ENCODE data around the gene DUSP9. TPM values are rescaled to one million over a fixed set of nuclear protein-coding genes. Genes with fewer than 3 reads are reported as not detected.
A peak's percentile ranks its signal among the peaks of the same experiment; 100 is the strongest.
"Not testable (repeated sequence)": the region's sequence is repeated elsewhere in the genome, so short reads cannot be mapped to it uniquely, and the experiment has no call there.

The DUSP9 gene
- total RNA-seq, 1 experiment from 2014 or later = 10.7 TPM

- Histone ChIP-seq H3K79me2 (ENCODE audit: low read length) (peaks cover 13% of the 10 kb centered on the region), H3K4me3 (ENCODE audit: low read length) (peak overlapping the region; percentile 65), H4K20me1 (ENCODE audit: low read length) (no peaks in the 10 kb centered on the region), H3F3A (ENCODE audit: low read length, unreplicated experiment) (no peaks in the 10 kb centered on the region), H3K4me1 (ENCODE audit: insufficient read depth, low read length) (peaks cover 12% of the 10 kb centered on the region), H3K27me3 (ENCODE audit: low read length) (no peaks in the 10 kb centered on the region), H3K36me3 (ENCODE audit: low read depth, low read length) (no peaks in the 10 kb centered on the region), H3K27ac (ENCODE audit: low read length) (peak overlapping the region; percentile 32; the same call in 1 of the 2 replicates), H3K9ac (ENCODE audit: low read length) (peak overlapping the region; percentile 27; the same call in 1 of the 2 replicates), H3K9me3 (ENCODE audit: low read length) (no peaks in the 10 kb centered on the region), H2AFZ (ENCODE audit: low read length) (no peak overlapping the region), H3K9me2 (replicated peaks; ENCODE audit: low read length) (no peaks in the 10 kb centered on the region), H3K4me2 (ENCODE audit: low read length) (peak overlapping the region; percentile 89)
- ChIA-PET POLR2A (ENCODE audit: unreplicated experiment) (no interaction called here), CTCF (no interaction called here)
- intact Hi-C loops (cut with micrococcal nuclease) = no loop called here
- peak; percentile 54 for ATAC-seq
- TF ChIP-seq CTCF (conservative IDR thresholded peaks at IDR 0.05; ENCODE audit: low read depth, low read length) (peak; percentile 48), EZH2 (IDR thresholded peaks at IDR 0.05; ENCODE audit: low read length, unreplicated experiment) (no peak), EZH2phosphoT487 (IDR thresholded peaks at IDR 0.05; ENCODE audit: borderline replicate concordance, low read length) (no peak)
- peak; percentile 52 for DNase-seq
- TSS peak; percentile 51 for BruUV-seq (replicated peaks)
These were observed 42.9 kb downstream of the DUSP9 start for GRCh38 chrX:153689654-153690465.

- POLR2A ChIA-PET (ENCODE audit: unreplicated experiment) = no interaction called here
- no TSS peak for BruUV-seq (replicated peaks)
- no peaks in the 10 kb centered on the region for H3K27me3 ChIP-seq (ENCODE audit: low read length)
- H3K4me2 ChIP-seq (ENCODE audit: low read length) = peak overlapping the region; percentile 89
- peaks cover 13% of the 10 kb centered on the region for H3K79me2 ChIP-seq (ENCODE audit: low read length)
- no peaks in the 10 kb centered on the region for H4K20me1 ChIP-seq (ENCODE audit: low read length)
- peaks cover 12% of the 10 kb centered on the region for H3K4me1 ChIP-seq (ENCODE audit: insufficient read depth, low read length)
- H2AFZ ChIP-seq (ENCODE audit: low read length) = no peak overlapping the region
- no peak overlapping the region for H3K27ac ChIP-seq (ENCODE audit: low read length)
- H3K9ac ChIP-seq (ENCODE audit: low read length) = no peak overlapping the region
- no peak for ATAC-seq
- intact Hi-C loops (cut with micrococcal nuclease) = no loop called here
- CTCF ChIA-PET = no interaction called here
- no peaks in the 10 kb centered on the region for H3K9me3 ChIP-seq (ENCODE audit: low read length)
- peak overlapping the region; percentile 65; the same call in 1 of the 2 replicates for H3K4me3 ChIP-seq (ENCODE audit: low read length)
- H3K9me2 ChIP-seq (replicated peaks; ENCODE audit: low read length) = no peaks in the 10 kb centered on the region
- no peaks in the 10 kb centered on the region for H3K36me3 ChIP-seq (ENCODE audit: low read depth, low read length)
- no peaks in the 10 kb centered on the region for H3F3A ChIP-seq (ENCODE audit: low read length, unreplicated experiment)
- no peak for TF ChIP-seq EZH2 (IDR thresholded peaks at IDR 0.05; ENCODE audit: low read length, unreplicated experiment)
- no peak for TF ChIP-seq CTCF (conservative IDR thresholded peaks at IDR 0.05; ENCODE audit: low read depth, low read length)
- TF ChIP-seq EZH2phosphoT487 (IDR thresholded peaks at IDR 0.05; ENCODE audit: borderline replicate concordance, low read length) = no peak
- DNase-seq = no peak
These were observed 43.5 kb downstream of the DUSP9 start for GRCh38 chrX:153690466-153690865.

- POLR2A ChIA-PET (ENCODE audit: unreplicated experiment); H3K9me2 ChIP-seq (replicated peaks; ENCODE audit: low read length); H3K27me3 ChIP-seq (ENCODE audit: low read length); H2AFZ ChIP-seq (ENCODE audit: low read length); H3K4me2 ChIP-seq (ENCODE audit: low read length); CTCF ChIA-PET; H3K36me3 ChIP-seq (ENCODE audit: low read depth, low read length); ATAC-seq; H3K9me3 ChIP-seq (ENCODE audit: low read length); H4K20me1 ChIP-seq (ENCODE audit: low read length); DNase-seq; intact Hi-C loops (cut with micrococcal nuclease); H3K9ac ChIP-seq (ENCODE audit: low read length); H3F3A ChIP-seq (ENCODE audit: low read length, unreplicated experiment); BruUV-seq (replicated peaks); H3K4me3 ChIP-seq (ENCODE audit: low read length); H3K27ac ChIP-seq (ENCODE audit: low read length): not testable (repeated sequence)
- peaks cover 12% of the 10 kb centered on the region for H3K4me1 ChIP-seq (ENCODE audit: insufficient read depth, low read length)
- H3K79me2 ChIP-seq (ENCODE audit: low read length) = peaks cover 13% of the 10 kb centered on the region
These were observed 44.2 kb downstream of the DUSP9 start for GRCh38 chrX:153691032-153691827.
